Neural cell (in vitro differentiated cells): ENCODE data around the gene GLRA2. TPM values are rescaled to one million over a fixed set of nuclear protein-coding genes. Genes with fewer than 3 reads are reported as not detected.

Source experiments
- H2AFZ ChIP-seq: fragments of 200-600, 300-800 bp; sonication (generic), shearing (Covaris generic); 2 replicates; pipeline ENCODE4 v1.6.0; 2014; ENCODE audit warnings: low read depth, mild to moderate bottlenecking, antibody characterized with exemption, low read length, moderate library complexity
- H3F3A ChIP-seq: fragments of 200-600 bp; shearing (Covaris generic); 2 replicates; pipeline ENCODE4 v1.6.1; 2016; ENCODE audit warnings: mild to moderate bottlenecking, moderate library complexity, mixed read lengths, antibody characterized with exemption, low read length; ENCODE audit not compliant: insufficient read depth, poor library complexity, severe bottlenecking
- H3K27ac ChIP-seq: fragments of 200-600, 300-800 bp; sonication (generic), shearing (Covaris generic); 2 replicates; pipeline ENCODE4 v1.5.1; 2014; ENCODE audit warnings: mild to moderate bottlenecking, low read length, moderate library complexity
- H3K27me3 ChIP-seq: fragments of 300-800, 200-600 bp; sonication (generic), shearing (Covaris generic); 2 replicates; pipeline ENCODE4 v1.6.0; 2014; ENCODE audit warnings: mild to moderate bottlenecking, low read depth, low read length, moderate library complexity; ENCODE audit not compliant: insufficient read depth
- H3K36me3 ChIP-seq: fragments of 300-800, 200-600 bp; sonication (generic), shearing (Covaris generic); 2 replicates; pipeline ENCODE4 v1.5.1; 2014; ENCODE audit warnings: mild to moderate bottlenecking, antibody characterized with exemption, low read length, moderate library complexity; ENCODE audit not compliant: insufficient read depth
- H3K4me2 ChIP-seq: fragments of 300-800, 200-600 bp; sonication (generic), shearing (Covaris generic); 2 replicates; pipeline ENCODE4 v1.6.0; 2014; ENCODE audit warnings: mild to moderate bottlenecking, low read length
- H3K4me3 ChIP-seq: fragments of 300-800, 200-600 bp; sonication (generic), shearing (Covaris generic); 2 replicates; pipeline ENCODE4 v1.5.1; 2014; ENCODE audit warnings: mild to moderate bottlenecking, low read length, moderate library complexity
- H3K79me2 ChIP-seq: fragments of 200-600 bp; shearing (Covaris generic); replicated peaks from 2 replicates; pipeline ENCODE4 v1.6.0; 2014; ENCODE audit warnings: mild to moderate bottlenecking, low read length, moderate library complexity; ENCODE audit not compliant: insufficient read depth
- H3K9ac ChIP-seq: fragments of 300-800, 200-600 bp; sonication (generic), shearing (Covaris generic); 2 replicates; pipeline ENCODE4 v1.6.1; 2016; ENCODE audit warnings: mild to moderate bottlenecking, low read length, mixed read lengths
- H3K9me2 ChIP-seq: fragments of 200-600 bp; shearing (Covaris generic); 2 replicates; pipeline ENCODE4 v1.6.1; 2016; ENCODE audit warnings: mild to moderate bottlenecking, low read length, mixed read lengths; ENCODE audit not compliant: insufficient read depth
- H3K9me3 ChIP-seq: fragments of 200-600, 300-800 bp; sonication (generic), shearing (Covaris generic); 2 replicates; pipeline ENCODE4 v1.6.1; 2016; ENCODE audit warnings: mild to moderate bottlenecking, mixed run types, low read length, moderate library complexity, mixed read lengths
- H4K20me1 ChIP-seq: fragments of 200-600 bp; shearing (Covaris generic); 2 replicates; pipeline ENCODE4 v1.6.1; 2016; ENCODE audit warnings: mild to moderate bottlenecking, mixed run types; ENCODE audit not compliant: insufficient read depth
- EP300 ChIP-seq: fragments of 450-650 bp; conservative IDR thresholded peaks from 2 replicates; pipeline ENCODE4 v1.6.1; 2014; ENCODE audit warnings: antibody characterized with exemption, mild to moderate bottlenecking, moderate library complexity; ENCODE audit not compliant: poor library complexity, severe bottlenecking
- EZH2 ChIP-seq: fragments of 200-600, 300-800 bp; shearing (Covaris generic), sonication (generic); IDR thresholded peaks from 2 replicates; pipeline ENCODE4 v1.6.1; 2014; ENCODE audit warnings: antibody characterized with exemption, low read length, borderline replicate concordance, mild to moderate bottlenecking; ENCODE audit not compliant: insufficient read depth, poor library complexity, severe bottlenecking
- MXI1 ChIP-seq: fragments of 450-650 bp; conservative IDR thresholded peaks from 2 replicates; pipeline ENCODE4 v1.6.1; 2014; ENCODE audit warnings: antibody characterized with exemption, mild to moderate bottlenecking; ENCODE audit not compliant: poor library complexity, severe bottlenecking
- POLR2AphosphoS5 ChIP-seq: IDR thresholded peaks from 2 replicates; pipeline ENCODE4 v1.6.1; 2012
- RAD21 ChIP-seq: fragments of 450-650 bp; conservative IDR thresholded peaks from 2 replicates; pipeline ENCODE4 v1.6.1; 2014; ENCODE audit warnings: antibody characterized with exemption, mild to moderate bottlenecking, moderate library complexity
- SMC3 ChIP-seq: fragments of 450-650 bp; conservative IDR thresholded peaks from 2 replicates; pipeline ENCODE4 v1.6.1; 2014; ENCODE audit warnings: antibody characterized with exemption, mild to moderate bottlenecking, moderate library complexity; ENCODE audit not compliant: poor library complexity
- TAF1 ChIP-seq: IDR thresholded peaks from 2 replicates; pipeline ENCODE4 v1.6.1; 2012; ENCODE audit warnings: low read depth
- polyA plus RNA-seq: library from polyadenylated mRNA; depleted of rRNA; stranded (reverse); fragments of >200 nt; gene quantifications from 2 replicates; pipeline ENCODE4 v1.2.3, GENCODE V29; 2014
- TF ChIP-seq, protein P1 (sequence below): IDR thresholded peaks from 2 replicates; pipeline ENCODE4 v1.6.1; 2012; ENCODE audit warnings: borderline replicate concordance
- TF ChIP-seq, protein P2 (sequence below): fragments of 450-650 bp; IDR thresholded peaks from 2 replicates; pipeline ENCODE4 v1.5.1; 2014; ENCODE audit warnings: antibody characterized with exemption, mild to moderate bottlenecking, moderate library complexity; ENCODE audit not compliant: poor library complexity, severe bottlenecking

Gene GLRA2
- polyA plus RNA-seq, 1 donor from 2014 or later: 18.6 TPM

DNA sequence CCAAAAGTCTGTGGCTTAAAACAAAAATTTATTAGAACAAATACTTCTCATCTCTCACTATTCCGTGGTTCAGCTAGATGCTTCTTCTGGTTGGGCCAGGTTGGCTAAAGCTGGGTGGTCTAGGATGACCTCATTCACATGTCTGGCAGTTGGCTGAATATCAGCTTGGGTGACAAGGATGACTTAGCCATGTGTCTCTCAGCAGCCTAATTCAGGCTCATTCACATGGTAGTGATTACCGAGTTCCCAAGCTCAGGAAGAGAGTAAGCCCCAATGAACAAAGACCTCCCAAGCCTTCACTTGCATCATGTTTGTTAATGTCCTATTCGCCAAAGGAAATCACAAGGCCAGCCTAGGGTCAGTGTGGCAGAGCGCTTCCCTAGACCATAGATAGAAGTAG is 224.1 kb downstream of the GLRA2 start:
- no peak overlapping the region for H3K9ac ChIP-seq
- no peaks in the 10 kb centered on the region for H3K9me3 ChIP-seq
- no peak overlapping the region for H2AFZ ChIP-seq
- H3F3A ChIP-seq: no peaks in the 10 kb centered on the region
- H4K20me1 ChIP-seq: no peaks in the 10 kb centered on the region
- no peaks in the 10 kb centered on the region for H3K9me2 ChIP-seq
- H3K36me3 ChIP-seq: no peaks in the 10 kb centered on the region
- no peaks in the 10 kb centered on the region for H3K27me3 ChIP-seq
- H3K79me2 ChIP-seq: no peaks in the 10 kb centered on the region
- TF ChIP-seq, protein P1, sequence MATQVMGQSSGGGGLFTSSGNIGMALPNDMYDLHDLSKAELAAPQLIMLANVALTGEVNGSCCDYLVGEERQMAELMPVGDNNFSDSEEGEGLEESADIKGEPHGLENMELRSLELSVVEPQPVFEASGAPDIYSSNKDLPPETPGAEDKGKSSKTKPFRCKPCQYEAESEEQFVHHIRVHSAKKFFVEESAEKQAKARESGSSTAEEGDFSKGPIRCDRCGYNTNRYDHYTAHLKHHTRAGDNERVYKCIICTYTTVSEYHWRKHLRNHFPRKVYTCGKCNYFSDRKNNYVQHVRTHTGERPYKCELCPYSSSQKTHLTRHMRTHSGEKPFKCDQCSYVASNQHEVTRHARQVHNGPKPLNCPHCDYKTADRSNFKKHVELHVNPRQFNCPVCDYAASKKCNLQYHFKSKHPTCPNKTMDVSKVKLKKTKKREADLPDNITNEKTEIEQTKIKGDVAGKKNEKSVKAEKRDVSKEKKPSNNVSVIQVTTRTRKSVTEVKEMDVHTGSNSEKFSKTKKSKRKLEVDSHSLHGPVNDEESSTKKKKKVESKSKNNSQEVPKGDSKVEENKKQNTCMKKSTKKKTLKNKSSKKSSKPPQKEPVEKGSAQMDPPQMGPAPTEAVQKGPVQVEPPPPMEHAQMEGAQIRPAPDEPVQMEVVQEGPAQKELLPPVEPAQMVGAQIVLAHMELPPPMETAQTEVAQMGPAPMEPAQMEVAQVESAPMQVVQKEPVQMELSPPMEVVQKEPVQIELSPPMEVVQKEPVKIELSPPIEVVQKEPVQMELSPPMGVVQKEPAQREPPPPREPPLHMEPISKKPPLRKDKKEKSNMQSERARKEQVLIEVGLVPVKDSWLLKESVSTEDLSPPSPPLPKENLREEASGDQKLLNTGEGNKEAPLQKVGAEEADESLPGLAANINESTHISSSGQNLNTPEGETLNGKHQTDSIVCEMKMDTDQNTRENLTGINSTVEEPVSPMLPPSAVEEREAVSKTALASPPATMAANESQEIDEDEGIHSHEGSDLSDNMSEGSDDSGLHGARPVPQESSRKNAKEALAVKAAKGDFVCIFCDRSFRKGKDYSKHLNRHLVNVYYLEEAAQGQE: no peak
- no peak for TF ChIP-seq EP300
- TF ChIP-seq, protein P2, sequence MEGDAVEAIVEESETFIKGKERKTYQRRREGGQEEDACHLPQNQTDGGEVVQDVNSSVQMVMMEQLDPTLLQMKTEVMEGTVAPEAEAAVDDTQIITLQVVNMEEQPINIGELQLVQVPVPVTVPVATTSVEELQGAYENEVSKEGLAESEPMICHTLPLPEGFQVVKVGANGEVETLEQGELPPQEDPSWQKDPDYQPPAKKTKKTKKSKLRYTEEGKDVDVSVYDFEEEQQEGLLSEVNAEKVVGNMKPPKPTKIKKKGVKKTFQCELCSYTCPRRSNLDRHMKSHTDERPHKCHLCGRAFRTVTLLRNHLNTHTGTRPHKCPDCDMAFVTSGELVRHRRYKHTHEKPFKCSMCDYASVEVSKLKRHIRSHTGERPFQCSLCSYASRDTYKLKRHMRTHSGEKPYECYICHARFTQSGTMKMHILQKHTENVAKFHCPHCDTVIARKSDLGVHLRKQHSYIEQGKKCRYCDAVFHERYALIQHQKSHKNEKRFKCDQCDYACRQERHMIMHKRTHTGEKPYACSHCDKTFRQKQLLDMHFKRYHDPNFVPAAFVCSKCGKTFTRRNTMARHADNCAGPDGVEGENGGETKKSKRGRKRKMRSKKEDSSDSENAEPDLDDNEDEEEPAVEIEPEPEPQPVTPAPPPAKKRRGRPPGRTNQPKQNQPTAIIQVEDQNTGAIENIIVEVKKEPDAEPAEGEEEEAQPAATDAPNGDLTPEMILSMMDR: no peak
- TF ChIP-seq EZH2: no peak
- no peak for TF ChIP-seq POLR2AphosphoS5
- TF ChIP-seq MXI1: no peak
- TF ChIP-seq RAD21: no peak
- TF ChIP-seq SMC3: no peak
- no peak for TF ChIP-seq TAF1
- H3K4me3 ChIP-seq: no peak overlapping the region
- no peak overlapping the region for H3K4me2 ChIP-seq
- no peak overlapping the region for H3K27ac ChIP-seq

DNA sequence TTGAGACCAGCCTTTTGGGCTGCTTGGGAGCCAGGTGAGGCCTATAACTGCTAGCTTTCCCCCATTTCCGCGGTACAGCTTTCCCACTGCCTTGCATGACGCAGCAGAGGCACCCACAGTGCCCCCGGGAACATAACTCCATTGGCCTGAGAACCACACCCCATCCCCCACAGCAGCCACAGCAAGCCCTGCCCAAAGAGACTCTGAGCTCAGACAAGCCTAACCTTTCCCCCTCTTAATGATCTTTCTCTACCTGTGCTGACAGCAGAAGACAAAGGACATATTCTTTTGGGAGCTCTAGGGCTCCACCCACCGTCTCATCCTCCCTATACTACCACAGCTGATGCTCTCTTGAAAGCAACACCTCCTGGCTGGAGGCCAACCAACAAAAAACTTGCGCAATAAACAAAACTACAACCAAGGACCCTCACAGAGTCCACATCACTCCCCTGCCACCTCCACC is 228.7 kb downstream of the GLRA2 start:
- Histone ChIP-seq H3K9ac (no peak overlapping the region), H3K79me2 (no peaks in the 10 kb centered on the region)

More for the DNA sequence above, 228.7 kb downstream of the GLRA2 start:
- H3F3A ChIP-seq: no peaks in the 10 kb centered on the region
- TF ChIP-seq EZH2 (no peak), TAF1 (no peak), RAD21 (no peak), MXI1 (no peak), EP300 (no peak), SMC3 (no peak), POLR2AphosphoS5 (no peak)
- TF ChIP-seq, protein P2: no peak
- TF ChIP-seq, protein P1: no peak
- no peak overlapping the region for H3K27ac ChIP-seq
- H3K9me2 ChIP-seq: no peaks in the 10 kb centered on the region
- H4K20me1 ChIP-seq: no peaks in the 10 kb centered on the region
- H3K36me3 ChIP-seq: no peaks in the 10 kb centered on the region
- no peak overlapping the region for H3K4me3 ChIP-seq
- H3K9me3 ChIP-seq: no peaks in the 10 kb centered on the region
- H2AFZ ChIP-seq: no peak overlapping the region
- H3K4me2 ChIP-seq: no peak overlapping the region
- H3K27me3 ChIP-seq: no peaks in the 10 kb centered on the region
